RKO (cell line): ENCODE data around the gene TXNRD1.
A peak's percentile ranks its signal among the peaks of the same experiment; 100 is the strongest.

ENCODE experiments used
- DNase-seq: peaks from one replicate; pipeline ENCODE4 v3.0.0-alpha.2; 2016; ENCODE audit warnings: low spot score

The TXNRD1 gene

GRCh38 chr12:104350211-104351056 lies 134.9 kb downstream of the TXNRD1 start:
- DNase-seq = no peak

GRCh38 chr12:104351057-104351983 lies 135.7 kb downstream of the TXNRD1 start:
- DNase-seq = no peak

- no peak for DNase-seq
Measured at GRCh38 chr12:104352106-104352713, 136.6 kb downstream of the TXNRD1 start.

- DNase-seq = no peak
Measured at GRCh38 chr12:104353012-104353981, 137.7 kb downstream of the TXNRD1 start.

GRCh38 chr12:104354167-104354867 lies 138.7 kb downstream of the TXNRD1 start:
- DNase-seq = no peak

GRCh38 chr12:104354868-104355570 lies 139.4 kb downstream of the TXNRD1 start:
- no peak for DNase-seq

- no peak for DNase-seq
Measured at GRCh38 chr12:104355630-104356029, 140.1 kb downstream of the TXNRD1 start.

GRCh38 chr12:104356231-104357115 lies 140.9 kb downstream of the TXNRD1 start:
- no peak for DNase-seq

GRCh38 chr12:104357421-104357952 lies 141.9 kb downstream of the TXNRD1 start:
- no peak for DNase-seq

- no peak for DNase-seq
Measured at GRCh38 chr12:104358353-104359003, 142.9 kb downstream of the TXNRD1 start.

- DNase-seq = no peak
Measured at GRCh38 chr12:104359216-104359615, 143.6 kb downstream of the TXNRD1 start.

- peak; percentile 76 for DNase-seq
Measured at GRCh38 chr12:104360157-104360556, 144.6 kb downstream of the TXNRD1 start.

- DNase-seq = no peak
Measured at GRCh38 chr12:104360983-104361707, 145.6 kb downstream of the TXNRD1 start.

GRCh38 chr12:104365921-104366410 lies 150.4 kb downstream of the TXNRD1 start:
- no peak for DNase-seq

- DNase-seq = no peak
Measured at GRCh38 chr12:104369708-104370107, 154.1 kb downstream of the TXNRD1 start.

- DNase-seq = no peak
Measured at GRCh38 chr12:104371043-104371870, 155.7 kb downstream of the TXNRD1 start.
